HG02588 (cell line): ENCODE measurements around the gene WASHC1.
"Not testable (repeated sequence)": the region's sequence is repeated elsewhere in the genome, so short reads cannot be mapped to it uniquely, and the experiment has no call there.

Experiments
- ATAC-seq: cut with Tn5 transposase; IDR thresholded peaks from one replicate; pipeline ENCODE4 v1.9.1; 2021; ENCODE audit warnings: mild to moderate bottlenecking, moderate library complexity; ENCODE audit not compliant: unreplicated experiment

The WASHC1 gene

GRCh38 chr9:16875-17274, 12.4 kb downstream of the WASHC1 start:
- ATAC-seq, result not testable (repeated sequence)

GRCh38 chr9:14129-14809, 15.0 kb downstream of the WASHC1 start:
- ATAC-seq, result not testable (repeated sequence)

DNA sequence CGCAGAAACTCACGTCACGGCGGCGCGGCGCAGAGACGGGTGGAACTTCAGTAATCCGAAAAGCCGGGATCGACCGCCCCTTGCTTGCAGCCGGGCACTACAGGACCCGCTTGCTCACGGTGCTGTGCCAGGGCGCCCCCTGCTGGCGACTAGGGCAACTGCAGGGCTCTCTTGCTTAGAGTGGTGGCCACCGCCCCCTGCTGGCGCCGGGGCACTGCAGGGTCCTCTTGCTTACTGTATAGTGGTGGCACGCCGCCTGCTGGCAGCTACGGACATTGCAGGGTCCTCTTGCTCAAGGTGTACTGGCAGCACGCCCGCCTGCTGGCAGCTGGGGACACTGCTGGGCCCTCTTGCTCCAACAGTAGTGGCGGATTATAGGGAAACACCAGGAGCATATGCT, 18.1 kb downstream of the WASHC1 start:
- ATAC-seq, result not testable (repeated sequence)

- ATAC-seq, result not testable (repeated sequence)
Measured at GRCh38 chr9:10653-11053, 18.6 kb downstream of the WASHC1 start.

DNA sequence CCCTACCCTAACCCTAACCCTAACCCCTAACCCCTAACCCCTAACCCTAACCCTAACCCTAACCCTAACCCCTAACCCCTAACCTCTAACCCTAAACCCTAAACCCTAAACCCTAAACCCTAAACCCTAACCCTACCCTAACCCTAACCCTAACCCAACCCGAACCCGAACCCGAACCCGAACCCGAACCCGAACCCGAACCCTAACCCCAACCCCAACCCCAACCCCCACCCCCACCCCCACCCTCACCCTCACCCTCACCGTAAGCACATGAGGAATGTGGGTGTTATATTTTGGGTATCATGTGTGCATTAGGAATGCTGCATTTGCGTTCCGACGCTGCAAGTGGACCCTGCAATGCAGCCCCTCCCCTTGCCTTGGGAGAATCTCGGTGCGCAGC, 19.0 kb downstream of the WASHC1 start:
- not testable (repeated sequence) for ATAC-seq
